Stimulated activated CD8-positive, alpha-beta memory T cell treated with anti-CD3 and anti-CD28 coated beads, Interleukin-2, amount 100 ng/mL, for 1 hour (primary cell): ENCODE measurements around the gene DENR.
"Not testable (repeated sequence)": the region's sequence is repeated elsewhere in the genome, so short reads cannot be mapped to it uniquely, and the experiment has no call there.

ENCODE experiments used
- DNase-seq, 2 donors: peaks; one replicate each; pipeline ENCODE4 v3.0.0-alpha.2; 2020; ENCODE audit warnings: low read depth in 2 of 2

The DENR gene

GRCh38 chr12:122740351-122740750 lies 12.3 kb upstream of the DENR start:
- DNase-seq = no peak

- DNase-seq = no peak
These were observed 8.6 kb upstream of the DENR start for GRCh38 chr12:122743895-122744525.

GRCh38 chr12:122747224-122748135 lies 5.1 kb upstream of the DENR start:
- no peak for DNase-seq

- DNase-seq = no peak
These were observed 2.9 kb upstream of the DENR start for GRCh38 chr12:122749569-122750332.

GRCh38 chr12:122750781-122751515 lies 1.7 kb upstream of the DENR start:
- DNase-seq = not testable (repeated sequence)

GRCh38 chr12:122753319-122753650 lies 661 bp downstream of the DENR start:
- DNase-seq = no peak

GRCh38 chr12:122754790-122755189 lies 2.2 kb downstream of the DENR start:
- no peak for DNase-seq

- no peak for DNase-seq
These were observed 4.9 kb downstream of the DENR start for GRCh38 chr12:122757568-122757967.

GRCh38 chr12:122785503-122785902 lies 32.9 kb downstream of the DENR start:
- DNase-seq = no peak

GRCh38 chr12:122788387-122788786 lies 35.8 kb downstream of the DENR start:
- DNase-seq = no peak

GRCh38 chr12:122789637-122790036 lies 37.0 kb downstream of the DENR start:
- DNase-seq = no peak

- DNase-seq = no peak
These were observed 37.9 kb downstream of the DENR start for GRCh38 chr12:122790393-122791075.

- no peak for DNase-seq
These were observed 41.1 kb downstream of the DENR start for GRCh38 chr12:122793685-122794106.

- no peak for DNase-seq
These were observed 43.2 kb downstream of the DENR start for GRCh38 chr12:122795807-122796206.

GRCh38 chr12:122799641-122800243 lies 47.1 kb downstream of the DENR start:
- DNase-seq = no peak

GRCh38 chr12:122803937-122804336 lies 51.3 kb downstream of the DENR start:
- no peak for DNase-seq

- not testable (repeated sequence) for DNase-seq
These were observed 52.3 kb downstream of the DENR start for GRCh38 chr12:122804957-122805356.

- DNase-seq = no peak
These were observed 55.0 kb downstream of the DENR start for GRCh38 chr12:122807651-122808050.

GRCh38 chr12:122811777-122812176 lies 59.2 kb downstream of the DENR start:
- no peak for DNase-seq

- no peak for DNase-seq
These were observed 60.7 kb downstream of the DENR start for GRCh38 chr12:122813310-122813713.
